Prostate gland (tissue), 2 donors: ENCODE measurements around the gene EBF3. TPM values are rescaled to one million over a fixed set of nuclear protein-coding genes. Genes with fewer than 3 reads are reported as not detected.

ENCODE experiments used
- DNase-seq: peaks from one replicate; pipeline ENCODE4 v3.0.0-alpha.2; 2019; ENCODE audit warnings: low spot score
- H3K27ac ChIP-seq, 2 donors: fragments of 200-600 bp; sonication (generic); 2 replicates each; pipeline ENCODE4 v1.5.1; 2017 to 2019
- H3K27me3 ChIP-seq: fragments of 200-600 bp; sonication (generic); replicated peaks from 2 replicates; pipeline ENCODE4 v1.5.1; 2019; ENCODE audit not compliant: insufficient read depth
- H3K36me3 ChIP-seq, 2 donors: fragments of 200-600 bp; sonication (generic); 1 replicate in 1 of 2; 2 replicates in 1 of 2; pipeline versions ENCODE4 v1.5.1 to v1.8.1; 2017 to 2019
- H3K4me1 ChIP-seq: fragments of 200-600 bp; sonication (generic); replicated peaks from 2 replicates; pipeline ENCODE4 v1.5.1; 2019
- H3K4me3 ChIP-seq, 2 donors: fragments of 200-600 bp; sonication (generic); 2 replicates each; pipeline ENCODE4 v1.5.1; 2017 to 2019
- H3K9me3 ChIP-seq: fragments of 200-600 bp; sonication (generic); 2 replicates; pipeline ENCODE4 v1.5.1; 2017
- CTCF ChIP-seq, 4 experiments: fragments of 200-600 bp in 2 of 4; fragments of 450-650 bp in 2 of 4; sonication (generic) in 2 of 4; IDR thresholded peaks; 1 replicate in 3 of 4; 2 replicates in 1 of 4; pipeline ENCODE4 v1.5.1; 2016 to 2019; ENCODE audit warnings: antibody characterized with exemption in 4 of 4, mild to moderate bottlenecking in 2 of 4, moderate library complexity in 2 of 4
- POLR2A ChIP-seq: fragments of 450-650 bp; IDR thresholded peaks from one replicate; pipeline ENCODE4 v1.6.1; 2016; ENCODE audit warnings: antibody characterized with exemption, mild to moderate bottlenecking
- POLR2AphosphoS5 ChIP-seq: sonication (generic); formaldehyde crosslinking; IDR thresholded peaks from one replicate; pipeline ENCODE4 v1.6.1; 2017; ENCODE audit warnings: antibody characterized with exemption
- WGBS: methylation state at CpG from one replicate; pipeline ENCODE4 v1.1.5; 2018; 5-methylcytosine and 5-hydroxymethylcytosine counted together
- intact Hi-C: fragments of 100-400 bp; cut with DNase I; formaldehyde crosslinking; loops from one replicate; pipeline ENCODE4 v1.14.2; 2022
- total RNA-seq, 2 donors: library from RNA; depleted of rRNA; stranded (reverse); fragments of >200 nt; gene quantifications; one replicate each; pipeline ENCODE4 v1.1.0, GENCODE V29; 2016

EBF3 gene
- total RNA-seq, 2 donors from 2014 or later, result 1.5 to 7.8 TPM

- Histone ChIP-seq H3K9me3 (no peaks in the 10 kb centered on the region), H3K4me1 (no peaks in the 10 kb centered on the region), H3K36me3 (no peaks in the 10 kb centered on the region), H3K4me3 (no peak overlapping the region), H3K27me3 (no peaks in the 10 kb centered on the region), H3K27ac (no peak overlapping the region)
- 91% methylated on average over 9 of the region's 9 CpGs for WGBS
- no peak for DNase-seq
- TF ChIP-seq POLR2AphosphoS5 (no peak), POLR2A (no peak), CTCF (IDR thresholded peaks at IDR 0.05) (no peak)
- intact Hi-C loops, result no loop called here
Observed at GRCh38 chr10:130009228-130009627, 45.2 kb upstream of the EBF3 start.

- Histone ChIP-seq H3K27ac (no peak overlapping the region), H3K4me3 (no peak overlapping the region), H3K36me3 (no peaks in the 10 kb centered on the region), H3K9me3 (no peaks in the 10 kb centered on the region), H3K4me1 (no peaks in the 10 kb centered on the region), H3K27me3 (no peaks in the 10 kb centered on the region)
- no peak for TF ChIP-seq POLR2AphosphoS5
- no peak for TF ChIP-seq POLR2A
- TF ChIP-seq CTCF (IDR thresholded peaks at IDR 0.05), result no peak
- DNase-seq, result no peak
- WGBS, result 69% methylated on average over 8 of the region's 8 CpGs
- intact Hi-C loops, result no loop called here
Observed at GRCh38 chr10:130003787-130004613, 39.9 kb upstream of the EBF3 start.

- H3K9me3 ChIP-seq, result no peaks in the 10 kb centered on the region
- no peak overlapping the region for H3K4me3 ChIP-seq
- TF ChIP-seq POLR2AphosphoS5 (no peak), CTCF (IDR thresholded peaks at IDR 0.05) (no peak), POLR2A (no peak)
- no peak overlapping the region for H3K27ac ChIP-seq
- intact Hi-C loops, result no loop called here
- WGBS, result 89% methylated on average over 9 of the region's 9 CpGs
- H3K4me1 ChIP-seq, result no peaks in the 10 kb centered on the region
- no peak for DNase-seq
- no peaks in the 10 kb centered on the region for H3K36me3 ChIP-seq
- H3K27me3 ChIP-seq, result no peaks in the 10 kb centered on the region
Observed at GRCh38 chr10:130003166-130003565, 39.1 kb upstream of the EBF3 start.

- WGBS, result 85% methylated on average over 14 of the region's 14 CpGs
- H3K27me3 ChIP-seq, result no peaks in the 10 kb centered on the region
- TF ChIP-seq POLR2AphosphoS5 (no peak), POLR2A (no peak)
Observed at GRCh38 chr10:130002606-130003005, 38.5 kb upstream of the EBF3 start.

GRCh38 chr10:130000918-130001317 is 36.8 kb upstream of the EBF3 start:
- H3K9me3 ChIP-seq, result no peaks in the 10 kb centered on the region
- H3K36me3 ChIP-seq, result no peaks in the 10 kb centered on the region
- H3K4me1 ChIP-seq, result no peaks in the 10 kb centered on the region
- no peak for TF ChIP-seq CTCF (IDR thresholded peaks at IDR 0.05)
- H3K27ac ChIP-seq, result no peak overlapping the region
- H3K27me3 ChIP-seq, result no peaks in the 10 kb centered on the region
- WGBS, result 81% methylated on average over 4 of the region's 4 CpGs
- intact Hi-C loops, result no loop called here
- no peak overlapping the region for H3K4me3 ChIP-seq
- DNase-seq, result no peak

More at GRCh38 chr10:130002606-130003005, 38.5 kb upstream of the EBF3 start:
- H3K27ac ChIP-seq, result no peak overlapping the region
- H3K4me1 ChIP-seq, result no peaks in the 10 kb centered on the region
- H3K4me3 ChIP-seq, result no peak overlapping the region
- no peak for DNase-seq
- no peaks in the 10 kb centered on the region for H3K36me3 ChIP-seq
- intact Hi-C loops, result no loop called here
- no peaks in the 10 kb centered on the region for H3K9me3 ChIP-seq
